A549 (cell line): Measurements from ENCODE around the gene SAG. TPM values are rescaled to one million over a fixed set of nuclear protein-coding genes. Genes with fewer than 3 reads are reported as not detected.
"Not testable (repeated sequence)": the region's sequence is repeated elsewhere in the genome, so short reads cannot be mapped to it uniquely, and the experiment has no call there.

ENCODE experiments used
- ATAC-seq, 2 experiments: fragments of 200-7000 bp in 1 of 2; fragments of >200 bp in 1 of 2; cut with Nextera tagmentation in 1 of 2; cut with Tn5 transposase in 1 of 2; 3 replicates each; pipeline versions ENCODE4 v1.8.0 to v1.9.1; 2018 to 2020; ENCODE audit warnings: mild to moderate bottlenecking in 1 of 2, moderate library complexity in 1 of 2
- CTCF ChIA-PET: fragments of 300-600 bp; sonication (Branson Sonifier 250); formaldehyde crosslinking; extraction: SDS; loops from one replicate; lab custom pipeline; 2021; ENCODE audit warnings: antibody characterized with exemption, inconsistent platforms; lab: Yijun Ruan, JAX
- POLR2A ChIA-PET: fragments of 350-600 bp; formaldehyde crosslinking; extraction: SDS; loops from one replicate; lab custom pipeline; 2021; ENCODE audit warnings: antibody characterized with exemption, inconsistent platforms; lab: Yijun Ruan, JAX
- DNase-seq, 2 experiments: peaks; one replicate each; pipeline versions ENCODE4 v3.0.0 to v3.0.0-alpha.2; 2011 to 2016; ENCODE audit warnings: low read depth in 1 of 2, low spot score in 1 of 2
- FAIRE-seq: peaks from 2 replicates; lab custom pipeline; 2011; peaks lifted over from hg19 to GRCh38; lab: Jason Lieb, UNC
- H3K27ac ChIP-seq, 2 experiments: fragments of >200 bp; sonication (Bioruptor Twin); formaldehyde crosslinking; 3 replicates each; pipeline ENCODE4 v1.5.1; 2016 to 2017
- H3K4me1 ChIP-seq: fragments of >200 bp; sonication (Bioruptor Twin); formaldehyde crosslinking; 3 replicates; pipeline ENCODE4 v1.6.1; 2016
- H3K4me2 ChIP-seq: fragments of >200 bp; sonication (Bioruptor Twin); formaldehyde crosslinking; 3 replicates; pipeline ENCODE4 v1.6.1; 2016
- H3K4me3 ChIP-seq: fragments of >200 bp; sonication (Bioruptor Twin); formaldehyde crosslinking; 3 replicates; pipeline ENCODE4 v1.5.1; 2016
- H3K9me3 ChIP-seq: fragments of >200 bp; sonication (Bioruptor Twin); formaldehyde crosslinking; 3 replicates; pipeline ENCODE4 v1.6.1; 2016
- CHD4 ChIP-seq: fragments of 200-600 bp; sonication (generic); IDR thresholded peaks from 2 replicates; pipeline ENCODE4 v1.6.1; 2016; ENCODE audit warnings: antibody characterized with exemption, mild to moderate bottlenecking, borderline replicate concordance
- EHMT2 ChIP-seq: fragments of 200-600 bp; sonication (generic); IDR thresholded peaks from 2 replicates; pipeline ENCODE4 v1.6.1; 2016; ENCODE audit warnings: antibody characterized with exemption, low read depth, mild to moderate bottlenecking, moderate library complexity
- EP300 ChIP-seq, 2 experiments: fragments of >200 bp; sonication (Bioruptor Twin); formaldehyde crosslinking; IDR thresholded peaks; 2 replicates in 1 of 2; 3 replicates in 1 of 2; pipeline ENCODE4 v1.6.1; 2016 to 2017
- ESRRA ChIP-seq: fragments of 150-350 bp; IDR thresholded peaks from 2 replicates; pipeline ENCODE4 v1.6.1; 2014; ENCODE audit warnings: mild to moderate bottlenecking, low read length, borderline replicate concordance
- HDAC2 ChIP-seq: fragments of 200-600 bp; sonication (generic); IDR thresholded peaks from 2 replicates; pipeline ENCODE4 v1.6.1; 2016
- HOXB13 ChIP-seq: fragments of 250-450 bp; sonication (Bioruptor Pico); IDR thresholded peaks from 2 replicates; pipeline ENCODE4 v1.5.0; 2020; ENCODE audit warnings: low read depth, mild to moderate bottlenecking, moderate library complexity
- KDM1A ChIP-seq: fragments of 200-600 bp; sonication (generic); IDR thresholded peaks from 2 replicates; pipeline ENCODE4 v1.6.1; 2016; ENCODE audit warnings: low read depth, mild to moderate bottlenecking
- KDM5A ChIP-seq: fragments of 200-600 bp; sonication (generic); IDR thresholded peaks from 2 replicates; pipeline ENCODE4 v1.6.1; 2016; ENCODE audit warnings: antibody characterized with exemption, mild to moderate bottlenecking
- MAFK ChIP-seq: fragments of 450-650 bp; IDR thresholded peaks from 2 replicates; pipeline ENCODE4 v1.6.1; 2014; ENCODE audit not compliant: partially characterized antibody
- MAZ ChIP-seq: fragments of 150-350 bp; IDR thresholded peaks from 2 replicates; pipeline ENCODE4 v1.6.1; 2014; ENCODE audit warnings: antibody characterized with exemption, low read depth, low read length, borderline replicate concordance
- NR3C1 ChIP-seq: fragments of >200 bp; sonication (Bioruptor Twin); formaldehyde crosslinking; IDR thresholded peaks from 3 replicates; pipeline ENCODE4 v1.6.1; 2017
- RAD21 ChIP-seq, 2 experiments: fragments of >200 bp in 1 of 2; sonication (Bioruptor Twin) in 1 of 2; formaldehyde crosslinking in 1 of 2; IDR thresholded peaks in 1 of 2; conservative IDR thresholded peaks in 1 of 2; 2 replicates in 1 of 2; 3 replicates in 1 of 2; pipeline ENCODE4 v1.6.1; 2012 to 2018; ENCODE audit warnings: inconsistent platforms in 1 of 2
- SREBF2 ChIP-seq: fragments of 450-650 bp; IDR thresholded peaks from 2 replicates; pipeline ENCODE4 v1.6.1; 2014; ENCODE audit warnings: mild to moderate bottlenecking, moderate library complexity
- ZSCAN20 ChIP-seq: fragments of 250-450 bp; sonication (Bioruptor Pico); IDR thresholded peaks from 2 replicates; pipeline ENCODE4 v1.8.0; 2022; ENCODE audit warnings: mild to moderate bottlenecking, moderate library complexity
- WGBS: methylation state at CpG from one replicate; pipeline ENCODE4 v1.1.6; 2017; ENCODE audit errors: missing lambda C conversion rate; 5-methylcytosine and 5-hydroxymethylcytosine counted together
- polyA plus RNA-seq, 4 experiments: library from polyadenylated mRNA; depleted of rRNA in 3 of 4; stranded (reverse); fragments of >200 nt; fragmentation: RNase III in 1 of 4; extraction: RNeasy Plus Mini Kit Qiagen cat#74134 plus additional on column Dnase treatment in 1 of 4; gene quantifications; 2 replicates in 3 of 4; 3 replicates in 1 of 4; pipeline ENCODE4 v1.2.3, GENCODE V29; 2011 to 2017
- TF ChIP-seq, protein P1 (sequence below): fragments of 150-350 bp; IDR thresholded peaks from 2 replicates; pipeline ENCODE4 v1.6.1; 2014; ENCODE audit warnings: low read depth, mild to moderate bottlenecking, low read length
- TF ChIP-seq, protein P2 (sequence below): fragments of >200 bp; sonication (Bioruptor Twin); formaldehyde crosslinking; IDR thresholded peaks from 2 replicates; pipeline ENCODE4 v1.6.1; 2016
- TF ChIP-seq, protein P3 (sequence below): IDR thresholded peaks from 2 replicates; pipeline ENCODE4 v1.6.1; 2012
- TF ChIP-seq, protein P4 (sequence below): fragments of 250-450 bp; sonication (Bioruptor Pico); IDR thresholded peaks from 2 replicates; pipeline ENCODE4 v1.5.0; 2021; ENCODE audit warnings: mild to moderate bottlenecking, moderate library complexity, borderline replicate concordance
- TF ChIP-seq, protein P5 (sequence below): IDR thresholded peaks from 2 replicates; pipeline ENCODE4 v1.6.1; 2012; ENCODE audit warnings: low read depth, borderline replicate concordance
- TF ChIP-seq, protein P6 (sequence below): fragments of 250-450 bp; sonication (Bioruptor Pico); IDR thresholded peaks from 2 replicates; pipeline ENCODE4 v1.5.0; 2020; ENCODE audit warnings: low read depth, mild to moderate bottlenecking, moderate library complexity

SAG gene
- polyA plus RNA-seq, 2 of the 4 experiments (the other 2 are of a cell fraction) = not detected

DNA sequence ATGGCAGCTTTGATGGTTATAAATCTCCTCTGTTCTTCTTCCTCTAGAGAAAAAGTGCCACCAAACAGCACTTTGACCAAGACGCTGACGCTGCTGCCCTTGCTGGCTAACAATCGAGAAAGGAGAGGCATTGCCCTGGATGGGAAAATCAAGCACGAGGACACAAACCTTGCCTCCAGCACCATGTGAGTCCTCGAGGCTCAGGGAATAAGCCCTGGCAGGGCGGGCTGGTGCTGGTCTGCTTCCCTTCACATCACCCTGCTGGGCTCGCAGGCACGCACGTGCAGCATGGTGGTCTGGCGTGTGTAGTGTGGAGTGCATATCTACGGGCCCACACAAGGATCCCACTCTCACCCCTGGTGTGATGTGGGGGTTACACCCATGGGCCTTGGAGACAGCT lies 27.3 kb downstream of the SAG start:
- POLR2A ChIA-PET = no interaction called here
- H3K4me1 ChIP-seq = 0 out of 3 replicates have a peak, but pooled peaks cover 3% of the 10 kb centered on the region
- no peak for FAIRE-seq

DNA sequence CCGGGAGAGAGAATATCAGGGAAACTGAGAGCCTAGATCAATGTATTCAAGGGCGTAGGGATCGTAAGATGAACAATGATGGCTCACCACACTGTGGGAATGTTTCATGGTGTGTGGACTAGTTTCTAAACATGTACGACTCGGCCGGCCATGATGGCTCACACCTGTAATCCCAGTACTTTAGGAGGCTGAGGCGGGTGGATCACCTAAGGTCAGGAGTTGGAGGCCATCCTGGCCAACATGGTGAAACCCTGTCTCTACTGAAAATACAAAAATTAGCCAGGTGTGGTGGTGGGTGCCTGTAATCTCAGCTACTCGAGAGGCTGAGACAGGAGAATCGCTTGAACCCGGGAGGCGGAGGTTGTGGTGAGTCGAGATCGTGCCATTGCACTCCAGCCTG lies 28.5 kb downstream of the SAG start:
- POLR2A ChIA-PET, DNase-seq, H3K27ac ChIP-seq, FAIRE-seq, H3K4me2 ChIP-seq, H3K9me3 ChIP-seq, H3K4me3 ChIP-seq, H3K4me1 ChIP-seq, ATAC-seq: not testable (repeated sequence)
- WGBS = 88% methylated on average over 13 of the region's 13 CpGs
- CTCF ChIA-PET = interaction anchor here (1.7 kb wide), 1 partner anchor 15 kb away, joined by 5 read pairs; no protein-coding TSS in a partner anchor

More for the DNA sequence above, 27.3 kb downstream of the SAG start:
- Histone ChIP-seq H3K9me3 (no peaks in the 10 kb centered on the region), H3K27ac (no peak overlapping the region)
- DNase-seq = no peak
- no peak for ATAC-seq
- TF ChIP-seq ESRRA = no peak
- no peak for TF ChIP-seq MAFK
- no peak for TF ChIP-seq MAZ
- no peak for TF ChIP-seq HDAC2
- TF ChIP-seq, protein P1, sequence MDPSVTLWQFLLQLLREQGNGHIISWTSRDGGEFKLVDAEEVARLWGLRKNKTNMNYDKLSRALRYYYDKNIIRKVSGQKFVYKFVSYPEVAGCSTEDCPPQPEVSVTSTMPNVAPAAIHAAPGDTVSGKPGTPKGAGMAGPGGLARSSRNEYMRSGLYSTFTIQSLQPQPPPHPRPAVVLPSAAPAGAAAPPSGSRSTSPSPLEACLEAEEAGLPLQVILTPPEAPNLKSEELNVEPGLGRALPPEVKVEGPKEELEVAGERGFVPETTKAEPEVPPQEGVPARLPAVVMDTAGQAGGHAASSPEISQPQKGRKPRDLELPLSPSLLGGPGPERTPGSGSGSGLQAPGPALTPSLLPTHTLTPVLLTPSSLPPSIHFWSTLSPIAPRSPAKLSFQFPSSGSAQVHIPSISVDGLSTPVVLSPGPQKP = no peak
- TF ChIP-seq, protein P2, sequence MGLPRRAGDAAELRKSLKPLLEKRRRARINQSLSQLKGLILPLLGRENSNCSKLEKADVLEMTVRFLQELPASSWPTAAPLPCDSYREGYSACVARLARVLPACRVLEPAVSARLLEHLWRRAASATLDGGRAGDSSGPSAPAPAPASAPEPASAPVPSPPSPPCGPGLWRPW = no peak
- no peak for TF ChIP-seq KDM5A
- TF ChIP-seq, protein P3, sequence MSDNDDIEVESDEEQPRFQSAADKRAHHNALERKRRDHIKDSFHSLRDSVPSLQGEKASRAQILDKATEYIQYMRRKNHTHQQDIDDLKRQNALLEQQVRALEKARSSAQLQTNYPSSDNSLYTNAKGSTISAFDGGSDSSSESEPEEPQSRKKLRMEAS = no peak
- TF ChIP-seq KDM1A = no peak
- TF ChIP-seq SREBF2 = no peak
- no peak for TF ChIP-seq CHD4
- no peak for TF ChIP-seq NR3C1
- TF ChIP-seq, all 56 proteins: peak for 0
- CTCF ChIA-PET = no interaction called here
- Histone ChIP-seq H3K4me3 (no peak overlapping the region), H3K4me2 (no peak overlapping the region)
- 88% methylated on average over 11 of the region's 11 CpGs for WGBS

DNA sequence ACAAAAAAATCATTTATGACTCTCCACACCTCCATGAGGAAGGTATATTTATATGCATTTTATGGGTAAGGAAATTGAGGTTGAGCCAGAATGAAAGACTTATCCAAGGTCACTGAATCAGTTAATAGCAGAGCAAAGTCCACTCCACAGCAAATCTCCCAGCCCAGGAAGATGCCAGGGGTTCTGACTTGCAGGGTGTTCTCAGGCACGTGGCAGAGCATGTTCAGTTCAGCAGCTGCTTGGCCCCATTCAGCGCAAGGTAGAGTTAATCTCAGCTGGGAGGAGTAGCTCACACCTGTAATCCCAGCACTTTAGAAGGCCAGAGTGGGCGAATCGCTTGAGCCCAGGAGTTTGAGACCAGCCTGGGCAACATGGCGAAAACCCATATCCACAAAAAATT lies 28.9 kb downstream of the SAG start:
- POLR2A ChIA-PET = interaction anchor here (0.6 kb wide), 1 partner anchor 705 kb away, joined by 5 read pairs; no protein-coding TSS in a partner anchor
- FAIRE-seq = no peak

More for the DNA sequence above, 28.9 kb downstream of the SAG start:
- WGBS = 75% methylated on average over 5 of the region's 5 CpGs
- Histone ChIP-seq H3K4me1 (0 out of 3 replicates have a peak, but pooled peaks cover 3% of the 10 kb centered on the region), H3K4me2 (no peak overlapping the region), H3K27ac (no peak overlapping the region), H3K4me3 (no peak overlapping the region), H3K9me3 (peaks cover 5% of the 10 kb centered on the region; the same call in 1 of the 3 replicates)
- no peak for ATAC-seq
- TF ChIP-seq EHMT2 (no peak), EP300 (IDR thresholded peaks at IDR 0.05) (no peak), RAD21 (conservative IDR thresholded peaks at IDR 0.05 in 1 of 2, IDR thresholded peaks at IDR 0.05 in 1 of 2) (no peak), ZSCAN20 (CRISPR knock-in tag) (no peak), CHD4 (no peak), HOXB13 (CRISPR knock-in tag) (no peak)
- TF ChIP-seq, protein P4, sequence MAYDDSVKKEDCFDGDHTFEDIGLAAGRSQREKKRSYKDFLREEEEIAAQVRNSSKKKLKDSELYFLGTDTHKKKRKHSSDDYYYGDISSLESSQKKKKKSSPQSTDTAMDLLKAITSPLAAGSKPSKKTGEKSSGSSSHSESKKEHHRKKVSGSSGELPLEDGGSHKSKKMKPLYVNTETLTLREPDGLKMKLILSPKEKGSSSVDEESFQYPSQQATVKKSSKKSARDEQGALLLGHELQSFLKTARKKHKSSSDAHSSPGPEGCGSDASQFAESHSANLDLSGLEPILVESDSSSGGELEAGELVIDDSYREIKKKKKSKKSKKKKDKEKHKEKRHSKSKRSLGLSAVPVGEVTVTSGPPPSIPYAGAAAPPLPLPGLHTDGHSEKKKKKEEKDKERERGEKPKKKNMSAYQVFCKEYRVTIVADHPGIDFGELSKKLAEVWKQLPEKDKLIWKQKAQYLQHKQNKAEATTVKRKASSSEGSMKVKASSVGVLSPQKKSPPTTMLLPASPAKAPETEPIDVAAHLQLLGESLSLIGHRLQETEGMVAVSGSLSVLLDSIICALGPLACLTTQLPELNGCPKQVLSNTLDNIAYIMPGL (CRISPR knock-in tag) = no peak
- TF ChIP-seq, protein P5, sequence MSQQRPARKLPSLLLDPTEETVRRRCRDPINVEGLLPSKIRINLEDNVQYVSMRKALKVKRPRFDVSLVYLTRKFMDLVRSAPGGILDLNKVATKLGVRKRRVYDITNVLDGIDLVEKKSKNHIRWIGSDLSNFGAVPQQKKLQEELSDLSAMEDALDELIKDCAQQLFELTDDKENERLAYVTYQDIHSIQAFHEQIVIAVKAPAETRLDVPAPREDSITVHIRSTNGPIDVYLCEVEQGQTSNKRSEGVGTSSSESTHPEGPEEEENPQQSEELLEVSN = no peak
- TF ChIP-seq, protein P6, sequence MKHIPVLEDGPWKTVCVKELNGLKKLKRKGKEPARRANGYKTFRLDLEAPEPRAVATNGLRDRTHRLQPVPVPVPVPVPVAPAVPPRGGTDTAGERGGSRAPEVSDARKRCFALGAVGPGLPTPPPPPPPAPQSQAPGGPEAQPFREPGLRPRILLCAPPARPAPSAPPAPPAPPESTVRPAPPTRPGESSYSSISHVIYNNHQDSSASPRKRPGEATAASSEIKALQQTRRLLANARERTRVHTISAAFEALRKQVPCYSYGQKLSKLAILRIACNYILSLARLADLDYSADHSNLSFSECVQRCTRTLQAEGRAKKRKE (CRISPR knock-in tag) = no peak
- CTCF ChIA-PET = interaction anchor here (1.7 kb wide), 1 partner anchor 15 kb away, joined by 5 read pairs; no protein-coding TSS in a partner anchor
- DNase-seq = no peak
